Subcutaneous adipose tissue (tissue), 4 donors: Measurements from ENCODE around the gene NCAPD2. TPM values are rescaled to one million over a fixed set of nuclear protein-coding genes. Genes with fewer than 3 reads are reported as not detected.

ENCODE experiments used
- CTCF ChIP-seq: fragments of 450-650 bp; IDR thresholded peaks from one replicate; pipeline ENCODE4 v1.5.1; 2016; ENCODE audit warnings: low read depth, mild to moderate bottlenecking, control low read depth, antibody characterized with exemption, moderate library complexity
- total RNA-seq, 4 donors: library from RNA; depleted of rRNA; stranded (reverse); fragments of >200 nt; gene quantifications; one replicate each; pipeline ENCODE4 v1.1.0, GENCODE V29; 2016

The NCAPD2 gene
- total RNA-seq, 4 donors from 2014 or later: 10.8 to 25.2 (median 16.9) TPM

- no peak for TF ChIP-seq CTCF
These were observed 60.5 kb downstream of the NCAPD2 start for GRCh38 chr12:6554168-6555017.

GRCh38 chr12:6555018-6555691 is 61.3 kb downstream of the NCAPD2 start:
- no peak for TF ChIP-seq CTCF

GRCh38 chr12:6556857-6557256 is 63.0 kb downstream of the NCAPD2 start:
- TF ChIP-seq CTCF: no peak

GRCh38 chr12:6559500-6559899 is 65.6 kb downstream of the NCAPD2 start:
- no peak for TF ChIP-seq CTCF

GRCh38 chr12:6560501-6561205 is 66.8 kb downstream of the NCAPD2 start:
- no peak for TF ChIP-seq CTCF

- TF ChIP-seq CTCF: no peak
These were observed 69.0 kb downstream of the NCAPD2 start for GRCh38 chr12:6562881-6563280.
